Measurements from ENCODE around the gene TMEM14B.

- TF ChIP-seq POLR2A (IDR thresholded peaks at IDR 0.05) (no peak), CTCF (IDR thresholded peaks at IDR 0.05) (no peak)
These were observed 722 bp upstream of the TMEM14B start for GRCh38 chr6:10746915-10747250.

All from lower leg skin (tissue), 3 donors.